Immature natural killer cell (primary cell): ENCODE results near the gene TRIM8. TPM values are rescaled to one million over a fixed set of nuclear protein-coding genes. Genes with fewer than 3 reads are reported as not detected.

Source experiments
- DNase-seq, 3 donors: peaks; one replicate each; pipeline ENCODE4 v3.0.0; 2022; ENCODE audit warnings: mixed read lengths in 1 of 3
- H3K27ac Mint-ChIP-seq, 6 donors: one replicate each; pipeline ENCODE4 v1.8.0; 2020; ENCODE audit warnings: mixed read lengths in 6 of 6, mild to moderate bottlenecking in 5 of 6, inconsistent platforms in 4 of 6, moderate library complexity in 3 of 6
- H3K27me3 Mint-ChIP-seq, 3 donors: one replicate each; pipeline ENCODE4 v1.8.0; 2020 to 2021; ENCODE audit warnings: low read depth in 3 of 3, mild to moderate bottlenecking in 3 of 3, mixed read lengths in 3 of 3, moderate library complexity in 3 of 3, inconsistent platforms in 1 of 3
- H3K36me3 Mint-ChIP-seq, 3 donors: one replicate each; pipeline ENCODE4 v1.8.0; 2020; ENCODE audit warnings: mixed read lengths in 3 of 3, inconsistent platforms in 2 of 3, mild to moderate bottlenecking in 2 of 3
- H3K4me1 Mint-ChIP-seq, 2 donors: one replicate each; pipeline ENCODE4 v1.8.0; 2020; ENCODE audit warnings: inconsistent platforms in 2 of 2, mild to moderate bottlenecking in 2 of 2, mixed read lengths in 2 of 2, moderate library complexity in 1 of 2
- H3K4me3 Mint-ChIP-seq, 5 donors: one replicate each; pipeline ENCODE4 v1.8.0; 2020; ENCODE audit warnings: mild to moderate bottlenecking in 5 of 5, mixed read lengths in 5 of 5, inconsistent platforms in 3 of 5, moderate library complexity in 3 of 5
- H3K9me3 Mint-ChIP-seq, 6 donors: one replicate each; pipeline ENCODE4 v1.8.0; 2020; ENCODE audit warnings: mild to moderate bottlenecking in 6 of 6, mixed read lengths in 6 of 6, inconsistent platforms in 4 of 6, moderate library complexity in 3 of 6
- polyA plus RNA-seq, 3 donors: library from polyadenylated mRNA; unstranded; fragments of 300-500 nt; fragmentation: Illumina TruSeq; gene quantifications; one replicate each; pipeline ENCODE4 v1.2.3, GENCODE V29; 2021

Gene TRIM8
- polyA plus RNA-seq, 3 donors from 2014 or later = 30.5 to 78.8 (median 39.2) TPM

DNA sequence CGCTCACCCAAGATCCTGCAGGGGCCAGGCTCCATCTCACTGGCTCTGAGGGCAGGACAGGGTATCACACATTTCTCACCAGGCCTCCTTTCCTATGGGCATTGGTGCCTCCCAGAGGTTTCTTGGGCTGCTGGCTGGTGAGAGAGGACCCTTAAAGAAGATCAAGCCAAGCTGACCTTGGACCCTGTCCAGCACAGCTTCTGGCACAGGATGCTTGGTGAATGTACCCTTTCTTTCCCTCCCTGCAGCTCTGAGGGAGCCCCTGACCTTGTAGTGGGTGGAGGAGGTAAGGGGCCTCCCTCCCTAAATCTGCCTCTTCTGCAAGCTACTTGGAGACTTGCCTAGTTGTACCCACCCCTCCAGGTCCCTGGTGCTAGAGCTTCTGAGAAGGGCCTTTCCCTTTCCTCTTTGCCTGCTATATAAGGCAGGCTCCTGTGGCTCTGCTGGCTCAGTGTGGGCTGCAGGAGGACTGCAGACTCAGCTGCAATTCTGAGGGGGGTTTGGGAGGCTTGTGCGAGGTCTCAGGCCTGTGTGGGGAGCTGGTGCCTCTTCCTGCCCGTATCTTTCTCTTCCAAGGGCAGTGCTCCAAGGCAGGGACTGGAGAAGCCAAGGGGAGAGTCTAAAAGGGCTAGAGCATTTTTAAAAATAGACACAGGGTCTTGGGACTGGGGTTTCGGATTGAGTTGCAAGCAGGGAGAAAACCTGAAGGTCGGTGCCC lies 11.7 kb upstream of the TRIM8 start:
- Mint-ChIP-seq H3K9me3 (no peaks in the 10 kb centered on the region), H3K4me1 (peaks cover 6 to 9% of the 10 kb centered on the region in 2 donors), H3K4me3 (no peak overlapping the region), H3K27me3 (peaks cover 1 to 5% (median 2%) of the 10 kb centered on the region in 3 donors), H3K36me3 (peaks cover 4 to 11% (median 5%) of the 10 kb centered on the region in 3 donors), H3K27ac (peak overlapping the region in 1 of 6 donors; percentile 44)
- no peak for DNase-seq

- Mint-ChIP-seq H3K27me3 (peaks cover 1 to 5% (median 2%) of the 10 kb centered on the region in 3 donors), H3K4me1 (peaks cover 6 to 9% of the 10 kb centered on the region in 2 donors), H3K27ac (no peak overlapping the region), H3K9me3 (no peaks in the 10 kb centered on the region), H3K36me3 (peaks cover 4 to 11% (median 5%) of the 10 kb centered on the region in 3 donors), H3K4me3 (no peak overlapping the region)
- DNase-seq = no peak
Observed at GRCh38 chr10:102633287-102633686, 11.0 kb upstream of the TRIM8 start.

- Mint-ChIP-seq H3K4me3 (no peak overlapping the region), H3K27me3 (peaks cover 1 to 6% (median 2%) of the 10 kb centered on the region in 3 donors), H3K27ac (no peak overlapping the region), H3K9me3 (no peaks in the 10 kb centered on the region), H3K4me1 (peaks cover 6 to 9% of the 10 kb centered on the region in 2 donors), H3K36me3 (peaks cover 4 to 11% (median 5%) of the 10 kb centered on the region in 3 donors)
- DNase-seq = no peak
Observed at GRCh38 chr10:102633848-102634247, 10.4 kb upstream of the TRIM8 start.

GRCh38 chr10:102634686-102635085 lies 9.6 kb upstream of the TRIM8 start:
- no peaks in the 10 kb centered on the region for H3K9me3 Mint-ChIP-seq
- peaks cover 1 to 8% (median 2%) of the 10 kb centered on the region in 3 donors for H3K27me3 Mint-ChIP-seq
- no peak overlapping the region for H3K4me3 Mint-ChIP-seq
- no peak overlapping the region for H3K27ac Mint-ChIP-seq
- DNase-seq = no peak
- H3K36me3 Mint-ChIP-seq = peaks cover 4 to 11% (median 5%) of the 10 kb centered on the region in 3 donors
- H3K4me1 Mint-ChIP-seq = peaks cover 6 to 9% of the 10 kb centered on the region in 2 donors

- H3K4me1 Mint-ChIP-seq = peaks cover 6 to 9% of the 10 kb centered on the region in 2 donors
- no peaks in the 10 kb centered on the region for H3K9me3 Mint-ChIP-seq
- peaks cover 1 to 8% (median 2%) of the 10 kb centered on the region in 3 donors for H3K27me3 Mint-ChIP-seq
- H3K27ac Mint-ChIP-seq = peak overlapping the region in 3 of 6 donors; percentile 12 to 52 (median 46)
- DNase-seq = no peak
- H3K36me3 Mint-ChIP-seq = peaks cover 4 to 9% (median 5%) of the 10 kb centered on the region in 3 donors
- H3K4me3 Mint-ChIP-seq = no peak overlapping the region
Observed at GRCh38 chr10:102635377-102635776, 8.9 kb upstream of the TRIM8 start.

GRCh38 chr10:102639537-102639936 lies 4.7 kb upstream of the TRIM8 start:
- no peak for DNase-seq
- Mint-ChIP-seq H3K4me1 (peaks cover 13 to 18% of the 10 kb centered on the region in 2 donors), H3K9me3 (no peaks in the 10 kb centered on the region), H3K27ac (peak overlapping the region in 3 of 6 donors; percentile 7 to 57 (median 23)), H3K36me3 (no peaks in the 10 kb centered on the region), H3K27me3 (peaks cover 6 to 11% (median 8%) of the 10 kb centered on the region in 3 donors), H3K4me3 (no peak overlapping the region)

- Mint-ChIP-seq H3K27me3 (peaks cover 17 to 24% (median 19%) of the 10 kb centered on the region in 3 donors), H3K4me1 (peaks cover 13 to 14% of the 10 kb centered on the region in 2 donors), H3K4me3 (peak overlapping the region; percentile 87 to 98 (median 94)), H3K36me3 (no peaks in the 10 kb centered on the region), H3K27ac (peak overlapping the region; percentile 95 to 98 (median 97)), H3K9me3 (no peaks in the 10 kb centered on the region)
- no peak for DNase-seq
Observed at GRCh38 chr10:102641402-102641801, 2.9 kb upstream of the TRIM8 start.

GRCh38 chr10:102641880-102642735 lies 2.2 kb upstream of the TRIM8 start:
- Mint-ChIP-seq H3K36me3 (no peaks in the 10 kb centered on the region), H3K27me3 (peaks cover 15 to 30% (median 25%) of the 10 kb centered on the region in 3 donors), H3K4me3 (peak overlapping the region; percentile 87 to 98 (median 94)), H3K27ac (peak overlapping the region; percentile 95 to 98 (median 97)), H3K9me3 (no peaks in the 10 kb centered on the region), H3K4me1 (peaks cover 20 to 21% of the 10 kb centered on the region in 2 donors)
- DNase-seq = peak; percentile 94 to 96 (median 95)

GRCh38 chr10:102642736-102643335 lies 1.4 kb upstream of the TRIM8 start:
- H3K4me3 Mint-ChIP-seq = peak overlapping the region; percentile 91 to 94 (median 92)
- H3K4me1 Mint-ChIP-seq = peaks cover 27 to 28% of the 10 kb centered on the region in 2 donors
- no peaks in the 10 kb centered on the region for H3K36me3 Mint-ChIP-seq
- peaks cover 15 to 34% (median 25%) of the 10 kb centered on the region in 3 donors for H3K27me3 Mint-ChIP-seq
- H3K27ac Mint-ChIP-seq = peak overlapping the region; percentile 86 to 95 (median 92)
- H3K9me3 Mint-ChIP-seq = no peaks in the 10 kb centered on the region
- peak in 2 of 3 donors; percentile 44 to 45 for DNase-seq

DNA sequence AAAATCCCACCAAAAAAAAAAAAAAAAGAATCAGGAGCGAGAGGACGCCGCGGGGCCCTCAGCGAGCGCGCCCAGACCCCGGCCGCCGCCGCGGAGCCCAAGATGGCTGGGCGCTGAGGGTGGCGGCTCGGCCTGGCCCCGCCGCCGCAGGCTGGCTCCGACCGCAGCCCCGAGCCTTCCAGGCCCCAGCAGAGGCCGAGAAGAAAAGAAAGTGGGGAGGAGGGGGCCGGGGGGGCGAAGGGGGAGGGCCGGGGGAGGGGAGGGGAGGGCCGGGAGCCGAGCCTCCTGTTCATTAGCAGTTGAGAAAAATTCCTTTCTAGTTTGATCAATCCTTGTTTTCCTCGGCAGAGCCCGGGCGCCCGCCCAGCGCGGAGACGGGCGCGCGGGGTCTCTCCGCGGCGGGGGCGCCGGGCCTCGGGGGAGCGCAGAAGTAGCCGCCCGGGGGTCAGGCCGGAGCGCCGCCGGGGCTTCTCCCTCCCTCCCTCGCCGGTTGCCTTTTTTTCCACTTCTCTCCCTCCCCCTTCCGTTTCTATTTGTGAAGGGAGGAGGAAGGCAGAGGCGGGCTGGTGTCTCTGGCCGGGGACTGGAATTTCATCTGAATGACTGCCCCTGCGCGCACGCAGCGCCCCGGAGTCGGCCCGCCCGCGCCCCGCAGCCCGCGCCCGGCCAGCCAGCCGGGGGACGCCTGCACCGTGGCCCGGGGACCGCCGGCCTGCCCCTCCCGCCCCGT lies 778 bp upstream of the TRIM8 start:
- no peaks in the 10 kb centered on the region for H3K36me3 Mint-ChIP-seq
- H3K9me3 Mint-ChIP-seq = no peaks in the 10 kb centered on the region
- H3K27me3 Mint-ChIP-seq = peaks cover 15 to 34% (median 25%) of the 10 kb centered on the region in 3 donors
- H3K4me3 Mint-ChIP-seq = peak overlapping the region; percentile 91 to 94 (median 92)
- DNase-seq = peak; percentile 45 to 54 (median 51)
- peaks cover 34 to 35% of the 10 kb centered on the region in 2 donors for H3K4me1 Mint-ChIP-seq
- peak overlapping the region; percentile 86 to 95 (median 92) for H3K27ac Mint-ChIP-seq

GRCh38 chr10:102644646-102645387 lies 538 bp downstream of the TRIM8 start:
- peak overlapping the region; percentile 93 to 99 (median 96) for H3K27ac Mint-ChIP-seq
- H3K4me1 Mint-ChIP-seq = peaks cover 45 to 48% of the 10 kb centered on the region in 2 donors
- peaks cover 15 to 34% (median 22%) of the 10 kb centered on the region in 3 donors for H3K27me3 Mint-ChIP-seq

DNA sequence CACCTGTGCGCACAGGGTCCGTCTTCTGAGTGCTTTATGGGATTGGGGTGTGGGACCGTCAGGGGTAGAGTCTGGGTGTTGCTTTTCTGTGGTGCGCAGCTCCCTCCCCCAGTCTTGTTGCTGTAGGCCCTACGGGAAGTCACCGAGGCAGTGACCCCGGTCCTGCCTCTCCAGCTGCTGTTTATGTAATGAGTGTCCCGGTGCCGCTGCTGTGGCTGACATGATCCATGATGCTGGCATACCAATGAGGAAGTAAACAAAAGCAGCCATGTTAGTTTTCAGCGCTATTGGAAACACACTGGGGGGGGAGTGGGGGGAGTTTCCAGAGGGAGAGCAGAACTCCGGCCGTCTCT lies 1.1 kb downstream of the TRIM8 start:
- peak overlapping the region; percentile 91 to 97 (median 92) for H3K4me3 Mint-ChIP-seq
- H3K9me3 Mint-ChIP-seq = no peaks in the 10 kb centered on the region
- peaks cover 15 to 34% (median 22%) of the 10 kb centered on the region in 3 donors for H3K27me3 Mint-ChIP-seq
- peak; percentile 32 to 38 (median 36) for DNase-seq
- peak overlapping the region; percentile 93 to 99 (median 96) for H3K27ac Mint-ChIP-seq
- peaks cover 49 to 53% of the 10 kb centered on the region in 2 donors for H3K4me1 Mint-ChIP-seq
- H3K36me3 Mint-ChIP-seq = no peaks in the 10 kb centered on the region

More at GRCh38 chr10:102644646-102645387, 538 bp downstream of the TRIM8 start:
- peak overlapping the region; percentile 91 to 97 (median 92) for H3K4me3 Mint-ChIP-seq
- peak; percentile 66 to 73 (median 71) for DNase-seq
- H3K36me3 Mint-ChIP-seq = no peaks in the 10 kb centered on the region
- H3K9me3 Mint-ChIP-seq = no peaks in the 10 kb centered on the region
